GM12892 (cell line): ENCODE results near the gene NFATC2.

ENCODE experiments used
- DNase-seq: peaks from one replicate; pipeline ENCODE4 v3.0.0; 2011; ENCODE audit not compliant: insufficient read length
- FAIRE-seq: peaks from 2 replicates; lab custom pipeline; 2011; peaks lifted over from hg19 to GRCh38; lab: Jason Lieb, UNC
- POLR2A ChIP-seq: IDR thresholded peaks from 2 replicates; pipeline ENCODE4 v1.6.1; 2011; ENCODE audit warnings: low read depth, low read length, control low read depth
- POLR2AphosphoS5 ChIP-seq: IDR thresholded peaks from 2 replicates; pipeline ENCODE4 v1.6.1; 2011; ENCODE audit warnings: low read depth, low read length, control low read depth
- TAF1 ChIP-seq: IDR thresholded peaks from 2 replicates; pipeline ENCODE4 v1.6.1; 2011; ENCODE audit warnings: low read depth, mild to moderate bottlenecking, control low read depth, low read length, borderline replicate concordance

The NFATC2 gene

DNA sequence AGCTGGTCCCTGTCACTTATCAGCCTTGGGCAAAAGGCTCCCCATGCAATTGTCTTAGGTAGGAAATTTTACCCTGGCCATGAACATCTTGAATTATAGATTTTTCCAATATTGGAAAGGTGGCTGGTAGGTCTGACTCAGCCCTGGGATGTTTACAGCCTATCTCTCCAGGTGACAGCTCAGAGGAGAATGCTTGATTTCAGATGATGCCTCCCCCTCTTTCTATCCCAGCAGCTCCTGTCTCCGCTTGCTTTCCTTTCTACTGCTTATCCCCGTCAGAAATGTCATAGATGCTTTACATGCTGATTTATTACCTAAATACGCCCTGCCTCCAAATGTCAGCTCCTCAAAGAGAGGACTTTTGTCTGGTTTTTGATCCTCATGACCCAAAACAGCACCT lies 109.6 kb downstream of the NFATC2 start:
- TF ChIP-seq POLR2AphosphoS5 = no peak
- no peak for TF ChIP-seq TAF1
- no peak for TF ChIP-seq POLR2A
- FAIRE-seq (no peak), DNase-seq (no peak)

DNA sequence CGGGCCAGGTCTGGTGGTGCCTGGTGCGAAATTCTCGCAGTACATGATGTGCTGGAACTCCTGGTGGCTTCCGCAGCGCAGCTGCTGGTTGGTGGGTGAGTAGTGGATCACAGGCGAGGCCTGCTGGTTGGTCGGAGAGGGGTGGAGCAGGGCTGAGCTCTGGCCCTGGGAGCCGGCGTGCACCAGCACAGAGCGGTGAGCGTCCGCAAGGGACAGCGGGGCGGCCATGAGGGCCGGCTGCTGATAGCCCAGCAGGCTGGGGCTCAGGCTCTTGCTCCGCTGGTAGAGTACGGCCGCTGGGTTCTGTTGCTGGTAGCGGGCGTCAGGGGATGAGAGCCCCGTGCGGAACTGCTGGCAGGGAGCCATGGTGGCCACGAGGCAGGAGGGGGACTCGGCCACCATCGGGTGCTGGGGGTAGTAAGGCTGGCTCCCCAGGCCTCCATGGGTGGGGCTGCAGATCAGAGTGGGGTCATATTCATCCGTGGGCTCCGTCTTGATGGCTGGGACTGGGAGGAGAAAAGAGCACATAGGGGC lies 110.2 kb downstream of the NFATC2 start:
- FAIRE-seq = no peak
- TF ChIP-seq POLR2A (no peak), TAF1 (no peak), POLR2AphosphoS5 (no peak)

DNA sequence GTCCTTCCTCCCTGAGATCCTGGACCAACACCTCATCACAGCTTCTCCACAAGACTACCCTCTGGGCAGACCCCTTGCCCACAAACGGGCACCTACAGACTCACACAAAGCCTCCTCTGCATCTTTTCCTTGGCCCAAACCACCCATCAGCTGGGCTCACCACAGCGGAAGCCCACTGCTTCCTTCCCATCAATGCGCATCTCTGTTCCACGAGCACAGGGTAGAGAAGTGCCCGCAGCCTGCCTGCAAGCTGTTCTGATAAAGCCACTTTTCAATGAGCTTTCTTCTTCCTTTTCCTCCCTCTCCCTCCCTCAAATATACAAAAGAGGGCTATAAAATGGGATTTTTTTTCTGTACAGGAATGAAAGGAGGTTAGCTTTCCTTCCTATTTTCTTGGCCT lies 111.2 kb downstream of the NFATC2 start:
- DNase-seq (no peak), FAIRE-seq (no peak)
- TF ChIP-seq TAF1 (no peak), POLR2A (no peak), POLR2AphosphoS5 (no peak)

More for the DNA sequence above, 110.2 kb downstream of the NFATC2 start:
- DNase-seq = no peak

GRCh38 chr20:51430198-51430950 lies 112.1 kb downstream of the NFATC2 start:
- DNase-seq (no peak), FAIRE-seq (no peak)
- TF ChIP-seq POLR2A = no peak
- TF ChIP-seq TAF1 = no peak
- TF ChIP-seq POLR2AphosphoS5 = no peak

- no peak for TF ChIP-seq POLR2A
- TF ChIP-seq TAF1 = no peak
- no peak for TF ChIP-seq POLR2AphosphoS5
- FAIRE-seq (no peak), DNase-seq (no peak)
These were observed 112.8 kb downstream of the NFATC2 start for GRCh38 chr20:51429696-51430095.

GRCh38 chr20:51429144-51429482 lies 113.4 kb downstream of the NFATC2 start:
- DNase-seq = no peak
- TF ChIP-seq POLR2A (no peak), TAF1 (no peak), POLR2AphosphoS5 (no peak)
- FAIRE-seq = no peak

- DNase-seq (no peak), FAIRE-seq (no peak)
- no peak for TF ChIP-seq TAF1
These were observed 113.9 kb downstream of the NFATC2 start for GRCh38 chr20:51428401-51429143.

GRCh38 chr20:51427651-51428291 lies 114.7 kb downstream of the NFATC2 start:
- TF ChIP-seq TAF1 = no peak
- TF ChIP-seq POLR2AphosphoS5 = no peak
- no peak for TF ChIP-seq POLR2A
- no peak for DNase-seq
- FAIRE-seq = no peak

GRCh38 chr20:51426718-51427650 lies 115.5 kb downstream of the NFATC2 start:
- DNase-seq = no peak
- TF ChIP-seq POLR2AphosphoS5 (no peak), TAF1 (no peak), POLR2A (no peak)
- no peak for FAIRE-seq

- no peak for FAIRE-seq
- no peak for TF ChIP-seq TAF1
- TF ChIP-seq POLR2AphosphoS5 = no peak
- TF ChIP-seq POLR2A = no peak
- no peak for DNase-seq
These were observed 117.0 kb downstream of the NFATC2 start for GRCh38 chr20:51425347-51426106.
